Measurements from ENCODE around the gene SCN8A.

The SCN8A gene

GRCh38 chr12:51746416-51746815 is 155.4 kb downstream of the SCN8A start:
- H3K27me3 Mint-ChIP-seq, result peaks cover 13% of the 10 kb centered on the region
- peaks cover 10% of the 10 kb centered on the region for H3K36me3 Mint-ChIP-seq
- peaks cover 13% of the 10 kb centered on the region for H3K9me3 Mint-ChIP-seq (ENCODE audit: low read depth)
- H3K27ac Mint-ChIP-seq, result no peak overlapping the region
- no peaks in the 10 kb centered on the region for H3K4me1 Mint-ChIP-seq (ENCODE audit: low read depth)
- H3K4me3 Mint-ChIP-seq, result no peak overlapping the region

GRCh38 chr12:51748235-51748634 is 157.2 kb downstream of the SCN8A start:
- H3K9me3 Mint-ChIP-seq (ENCODE audit: low read depth), result peaks cover under 1% of the 10 kb centered on the region
- no peak overlapping the region for H3K27ac Mint-ChIP-seq
- peaks cover 7% of the 10 kb centered on the region for H3K27me3 Mint-ChIP-seq
- no peaks in the 10 kb centered on the region for H3K4me1 Mint-ChIP-seq (ENCODE audit: low read depth)
- H3K36me3 Mint-ChIP-seq, result no peaks in the 10 kb centered on the region
- no peak overlapping the region for H3K4me3 Mint-ChIP-seq

GRCh38 chr12:51749206-51749985 is 158.4 kb downstream of the SCN8A start:
- Mint-ChIP-seq H3K4me1 (ENCODE audit: low read depth) (no peaks in the 10 kb centered on the region), H3K4me3 (no peak overlapping the region), H3K36me3 (no peaks in the 10 kb centered on the region), H3K27ac (no peak overlapping the region), H3K27me3 (peaks cover 6% of the 10 kb centered on the region), H3K9me3 (ENCODE audit: low read depth) (no peaks in the 10 kb centered on the region)

- H3K36me3 Mint-ChIP-seq, result no peaks in the 10 kb centered on the region
- no peak overlapping the region for H3K27ac Mint-ChIP-seq
- H3K9me3 Mint-ChIP-seq (ENCODE audit: low read depth), result no peaks in the 10 kb centered on the region
- peaks cover 6% of the 10 kb centered on the region for H3K27me3 Mint-ChIP-seq
- no peaks in the 10 kb centered on the region for H3K4me1 Mint-ChIP-seq (ENCODE audit: low read depth)
- no peak overlapping the region for H3K4me3 Mint-ChIP-seq
Observed at GRCh38 chr12:51749986-51750317, 158.9 kb downstream of the SCN8A start.

- Mint-ChIP-seq H3K9me3 (ENCODE audit: low read depth) (no peaks in the 10 kb centered on the region), H3K36me3 (no peaks in the 10 kb centered on the region), H3K4me3 (no peak overlapping the region), H3K27ac (no peak overlapping the region), H3K27me3 (peaks cover 6% of the 10 kb centered on the region), H3K4me1 (ENCODE audit: low read depth) (no peaks in the 10 kb centered on the region)
Observed at GRCh38 chr12:51751661-51752060, 160.6 kb downstream of the SCN8A start.

GRCh38 chr12:51752234-51752889 is 161.3 kb downstream of the SCN8A start:
- Mint-ChIP-seq H3K27ac (no peak overlapping the region), H3K4me3 (no peak overlapping the region), H3K9me3 (ENCODE audit: low read depth) (no peaks in the 10 kb centered on the region), H3K36me3 (no peaks in the 10 kb centered on the region), H3K27me3 (peaks cover 6% of the 10 kb centered on the region), H3K4me1 (ENCODE audit: low read depth) (no peaks in the 10 kb centered on the region)

- H3K9me3 Mint-ChIP-seq (ENCODE audit: low read depth), result no peaks in the 10 kb centered on the region
- H3K27ac Mint-ChIP-seq, result no peak overlapping the region
- H3K4me1 Mint-ChIP-seq (ENCODE audit: low read depth), result no peaks in the 10 kb centered on the region
- peaks cover 5% of the 10 kb centered on the region for H3K27me3 Mint-ChIP-seq
- no peaks in the 10 kb centered on the region for H3K36me3 Mint-ChIP-seq
- no peak overlapping the region for H3K4me3 Mint-ChIP-seq
Observed at GRCh38 chr12:51753980-51754675, 163.1 kb downstream of the SCN8A start.

- Mint-ChIP-seq H3K27me3 (peaks cover under 1% of the 10 kb centered on the region), H3K4me3 (no peak overlapping the region), H3K4me1 (ENCODE audit: low read depth) (no peaks in the 10 kb centered on the region), H3K27ac (no peak overlapping the region), H3K9me3 (ENCODE audit: low read depth) (no peaks in the 10 kb centered on the region), H3K36me3 (no peaks in the 10 kb centered on the region)
Observed at GRCh38 chr12:51755251-51755650, 164.2 kb downstream of the SCN8A start.

GRCh38 chr12:51759175-51759574 is 168.1 kb downstream of the SCN8A start:
- Mint-ChIP-seq H3K9me3 (ENCODE audit: low read depth) (no peaks in the 10 kb centered on the region), H3K27me3 (peaks cover 2% of the 10 kb centered on the region), H3K4me1 (ENCODE audit: low read depth) (no peaks in the 10 kb centered on the region), H3K36me3 (no peaks in the 10 kb centered on the region), H3K27ac (no peak overlapping the region), H3K4me3 (no peak overlapping the region)

GRCh38 chr12:51759695-51760094 is 168.7 kb downstream of the SCN8A start:
- Mint-ChIP-seq H3K27ac (no peak overlapping the region), H3K27me3 (peaks cover 2% of the 10 kb centered on the region), H3K9me3 (ENCODE audit: low read depth) (no peaks in the 10 kb centered on the region), H3K36me3 (no peaks in the 10 kb centered on the region), H3K4me3 (no peak overlapping the region), H3K4me1 (ENCODE audit: low read depth) (no peaks in the 10 kb centered on the region)

GRCh38 chr12:51760231-51760630 is 169.2 kb downstream of the SCN8A start:
- peaks cover 2% of the 10 kb centered on the region for H3K27me3 Mint-ChIP-seq
- H3K4me3 Mint-ChIP-seq, result no peak overlapping the region
- H3K9me3 Mint-ChIP-seq (ENCODE audit: low read depth), result no peaks in the 10 kb centered on the region
- no peak overlapping the region for H3K27ac Mint-ChIP-seq
- H3K36me3 Mint-ChIP-seq, result no peaks in the 10 kb centered on the region
- no peaks in the 10 kb centered on the region for H3K4me1 Mint-ChIP-seq (ENCODE audit: low read depth)

GRCh38 chr12:51763743-51764142 is 172.7 kb downstream of the SCN8A start:
- no peaks in the 10 kb centered on the region for H3K9me3 Mint-ChIP-seq (ENCODE audit: low read depth)
- no peak overlapping the region for H3K4me3 Mint-ChIP-seq
- no peaks in the 10 kb centered on the region for H3K4me1 Mint-ChIP-seq (ENCODE audit: low read depth)
- no peaks in the 10 kb centered on the region for H3K36me3 Mint-ChIP-seq
- no peak overlapping the region for H3K27ac Mint-ChIP-seq
- H3K27me3 Mint-ChIP-seq, result peaks cover 2% of the 10 kb centered on the region

GRCh38 chr12:51766067-51766676 is 175.1 kb downstream of the SCN8A start:
- no peaks in the 10 kb centered on the region for H3K36me3 Mint-ChIP-seq
- H3K4me3 Mint-ChIP-seq, result no peak overlapping the region
- H3K4me1 Mint-ChIP-seq (ENCODE audit: low read depth), result no peaks in the 10 kb centered on the region
- H3K27me3 Mint-ChIP-seq, result no peaks in the 10 kb centered on the region
- H3K9me3 Mint-ChIP-seq (ENCODE audit: low read depth), result no peaks in the 10 kb centered on the region
- H3K27ac Mint-ChIP-seq, result no peak overlapping the region

- H3K36me3 Mint-ChIP-seq, result no peaks in the 10 kb centered on the region
- H3K27me3 Mint-ChIP-seq, result no peaks in the 10 kb centered on the region
- no peaks in the 10 kb centered on the region for H3K4me1 Mint-ChIP-seq (ENCODE audit: low read depth)
- no peak overlapping the region for H3K4me3 Mint-ChIP-seq
- no peak overlapping the region for H3K27ac Mint-ChIP-seq
- no peaks in the 10 kb centered on the region for H3K9me3 Mint-ChIP-seq (ENCODE audit: low read depth)
Observed at GRCh38 chr12:51771008-51771407, 180.0 kb downstream of the SCN8A start.
